Activated T-cell treated with anti-CD3 and anti-CD28 coated beads, Interleukin-2, amount 50 U/mL, for 24 hours (primary cell): ENCODE results near the gene SUSD5.

Source experiments
- DNase-seq: peaks from one replicate; pipeline ENCODE4 v3.0.0-alpha.2; 2020
- H3K27ac Mint-ChIP-seq: 2 replicates; pipeline ENCODE4 v1.8.0; 2020; ENCODE audit warnings: mild to moderate bottlenecking, mixed read lengths
- H3K27me3 Mint-ChIP-seq: 2 replicates; pipeline ENCODE4 v1.8.0; 2020; ENCODE audit warnings: mixed read lengths
- H3K36me3 Mint-ChIP-seq: 2 replicates; pipeline ENCODE4 v1.8.0; 2020; ENCODE audit warnings: low read depth, mixed read lengths
- H3K4me1 Mint-ChIP-seq: 2 replicates; pipeline ENCODE4 v1.8.0; 2020; ENCODE audit warnings: low read depth, mixed read lengths
- H3K4me3 Mint-ChIP-seq: 2 replicates; pipeline ENCODE4 v1.8.0; 2020; ENCODE audit warnings: mild to moderate bottlenecking, moderate library complexity, mixed read lengths
- H3K9me3 Mint-ChIP-seq: 2 replicates; pipeline ENCODE4 v1.8.0; 2020; ENCODE audit warnings: mixed read lengths

The SUSD5 gene

DNA sequence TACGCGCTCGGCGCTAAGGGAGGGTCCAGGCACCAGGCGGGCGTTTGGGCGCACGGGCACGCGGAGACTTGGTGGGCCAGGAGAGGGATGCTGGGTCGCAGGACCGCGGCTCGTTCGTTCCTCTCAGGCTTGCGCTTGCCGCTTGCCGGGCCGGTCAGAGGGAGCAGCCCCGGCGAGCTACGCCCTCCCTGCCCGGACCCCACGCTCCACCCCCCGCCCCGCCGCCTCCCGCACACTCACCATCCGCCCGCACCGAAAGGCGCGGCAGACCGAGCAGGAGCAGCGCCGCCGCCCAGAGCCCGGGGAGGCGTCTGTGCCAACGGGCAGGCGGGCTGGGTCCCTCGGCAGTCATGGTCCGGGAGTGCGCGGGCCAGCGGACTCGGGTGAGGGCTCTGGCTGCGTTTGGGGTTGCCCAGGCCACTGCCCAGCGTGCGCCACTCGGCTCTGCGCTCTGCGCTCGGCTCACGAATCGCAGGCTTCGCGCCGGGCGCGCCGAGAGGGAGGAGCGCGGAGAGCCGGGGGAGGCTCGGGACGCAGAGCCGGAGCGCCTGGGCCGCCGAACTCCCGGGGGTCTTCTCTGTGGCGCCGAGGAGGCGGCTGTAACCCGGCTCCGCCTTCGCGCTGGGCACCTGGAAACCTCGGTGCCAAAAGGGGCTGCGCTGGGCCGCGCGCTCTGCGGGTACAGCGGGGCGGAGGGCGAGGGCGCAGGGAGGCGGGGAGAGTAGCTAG is at the start of gene SUSD5:
SUSD5 (minus strand) TSS at position 365 of the 729 bp plus-strand sequence; CDS start at position 352, 13 bp downstream.
- Mint-ChIP-seq H3K27me3 (peaks cover 63% of the 10 kb centered on the region), H3K27ac (no peak within 1 kb of the TSS), H3K4me3 (peak within 1 kb of the TSS; percentile 6), H3K9me3 (no peaks in the 10 kb centered on the region), H3K36me3 (no peaks in the 10 kb centered on the region), H3K4me1 (peaks cover 8% of the 10 kb centered on the region)
- peak; percentile 31 for DNase-seq

GRCh38 chr3:33260104-33260503 is 41.5 kb upstream of the SUSD5 start:
- Mint-ChIP-seq H3K4me1 (no peaks in the 10 kb centered on the region), H3K4me3 (no peak overlapping the region), H3K36me3 (no peaks in the 10 kb centered on the region), H3K9me3 (no peaks in the 10 kb centered on the region), H3K27ac (no peak overlapping the region), H3K27me3 (no peaks in the 10 kb centered on the region)
- no peak for DNase-seq

- Mint-ChIP-seq H3K4me1 (no peaks in the 10 kb centered on the region), H3K9me3 (no peaks in the 10 kb centered on the region), H3K4me3 (no peak overlapping the region), H3K36me3 (no peaks in the 10 kb centered on the region), H3K27me3 (peaks cover 5% of the 10 kb centered on the region), H3K27ac (no peak overlapping the region)
- DNase-seq = no peak
Measured at GRCh38 chr3:33256249-33256648, 37.6 kb upstream of the SUSD5 start.

GRCh38 chr3:33250712-33251111 is 32.1 kb upstream of the SUSD5 start:
- Mint-ChIP-seq H3K9me3 (no peaks in the 10 kb centered on the region), H3K27me3 (peaks cover 12% of the 10 kb centered on the region), H3K36me3 (no peaks in the 10 kb centered on the region), H3K4me1 (no peaks in the 10 kb centered on the region), H3K4me3 (no peak overlapping the region), H3K27ac (no peak overlapping the region)
- DNase-seq = no peak

GRCh38 chr3:33246786-33247185 is 28.2 kb upstream of the SUSD5 start:
- no peak for DNase-seq
- H3K27me3 Mint-ChIP-seq = peaks cover 12% of the 10 kb centered on the region
- no peak overlapping the region for H3K4me3 Mint-ChIP-seq
- no peak overlapping the region for H3K27ac Mint-ChIP-seq
- H3K9me3 Mint-ChIP-seq = no peaks in the 10 kb centered on the region
- no peaks in the 10 kb centered on the region for H3K4me1 Mint-ChIP-seq
- no peaks in the 10 kb centered on the region for H3K36me3 Mint-ChIP-seq

GRCh38 chr3:33240261-33240660 is 21.7 kb upstream of the SUSD5 start:
- DNase-seq = no peak
- no peaks in the 10 kb centered on the region for H3K36me3 Mint-ChIP-seq
- peaks cover 25% of the 10 kb centered on the region for H3K27me3 Mint-ChIP-seq
- H3K27ac Mint-ChIP-seq = no peak overlapping the region
- peaks cover 2% of the 10 kb centered on the region for H3K9me3 Mint-ChIP-seq
- no peak overlapping the region for H3K4me3 Mint-ChIP-seq
- no peaks in the 10 kb centered on the region for H3K4me1 Mint-ChIP-seq

- no peak overlapping the region for H3K4me3 Mint-ChIP-seq
- no peaks in the 10 kb centered on the region for H3K36me3 Mint-ChIP-seq
- DNase-seq = no peak
- no peaks in the 10 kb centered on the region for H3K4me1 Mint-ChIP-seq
- no peak overlapping the region for H3K27ac Mint-ChIP-seq
- H3K27me3 Mint-ChIP-seq = peaks cover 28% of the 10 kb centered on the region
- H3K9me3 Mint-ChIP-seq = peaks cover 2% of the 10 kb centered on the region
Measured at GRCh38 chr3:33238923-33239322, 20.3 kb upstream of the SUSD5 start.

DNA sequence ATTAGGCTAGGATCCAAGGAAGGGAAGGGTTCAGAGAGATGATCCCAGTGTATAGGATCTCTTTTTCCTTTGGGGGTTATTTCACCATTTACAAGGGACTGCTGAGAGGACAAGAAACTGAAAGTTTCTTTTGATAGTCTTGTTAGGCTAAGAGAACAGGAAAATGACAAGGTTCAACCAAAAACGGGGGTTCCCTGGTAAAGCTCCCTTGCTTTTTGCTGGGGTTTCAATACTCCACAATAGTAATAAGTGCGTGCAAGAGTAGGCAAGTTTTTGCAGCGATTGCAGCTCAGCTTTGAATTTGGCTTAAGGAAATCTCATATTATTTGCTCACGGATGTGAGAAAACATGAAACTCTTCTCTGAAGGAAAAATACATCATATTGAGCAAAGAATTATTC is 18.8 kb upstream of the SUSD5 start:
- Mint-ChIP-seq H3K4me3 (no peak overlapping the region), H3K27me3 (peaks cover 31% of the 10 kb centered on the region), H3K9me3 (peaks cover 2% of the 10 kb centered on the region), H3K27ac (no peak overlapping the region), H3K36me3 (no peaks in the 10 kb centered on the region), H3K4me1 (no peaks in the 10 kb centered on the region)
- no peak for DNase-seq

DNA sequence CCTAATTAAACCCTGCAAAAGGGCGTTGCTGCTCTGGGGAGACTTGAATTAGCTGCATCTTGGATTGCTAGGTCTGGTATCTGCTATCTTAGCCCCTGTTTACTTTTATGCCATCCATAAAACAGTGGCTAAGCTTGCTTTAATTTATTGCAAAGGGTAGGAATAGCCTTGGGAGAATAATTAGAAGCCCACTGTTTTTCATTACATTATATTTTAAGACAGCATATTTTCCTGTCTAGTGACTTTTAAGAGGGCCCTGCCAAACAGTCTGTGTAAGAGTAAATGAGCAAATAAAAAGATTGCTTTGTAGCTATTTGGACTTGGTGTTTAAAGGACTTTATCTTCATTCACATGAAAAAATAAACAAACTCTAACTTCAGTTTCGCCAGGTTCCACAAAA is 17.4 kb upstream of the SUSD5 start:
- Mint-ChIP-seq H3K4me3 (no peak overlapping the region), H3K9me3 (peaks cover 2% of the 10 kb centered on the region), H3K4me1 (no peaks in the 10 kb centered on the region)

GRCh38 chr3:33233884-33234283 is 15.3 kb upstream of the SUSD5 start:
- H3K4me1 Mint-ChIP-seq = no peaks in the 10 kb centered on the region
- H3K27me3 Mint-ChIP-seq = peaks cover 38% of the 10 kb centered on the region
- no peaks in the 10 kb centered on the region for H3K36me3 Mint-ChIP-seq
- no peak for DNase-seq
- H3K9me3 Mint-ChIP-seq = peaks cover 1% of the 10 kb centered on the region
- no peak overlapping the region for H3K4me3 Mint-ChIP-seq
- H3K27ac Mint-ChIP-seq = no peak overlapping the region

More for the DNA sequence above, 17.4 kb upstream of the SUSD5 start:
- Mint-ChIP-seq H3K27me3 (peaks cover 32% of the 10 kb centered on the region), H3K27ac (no peak overlapping the region), H3K36me3 (no peaks in the 10 kb centered on the region)
- DNase-seq = no peak

DNA sequence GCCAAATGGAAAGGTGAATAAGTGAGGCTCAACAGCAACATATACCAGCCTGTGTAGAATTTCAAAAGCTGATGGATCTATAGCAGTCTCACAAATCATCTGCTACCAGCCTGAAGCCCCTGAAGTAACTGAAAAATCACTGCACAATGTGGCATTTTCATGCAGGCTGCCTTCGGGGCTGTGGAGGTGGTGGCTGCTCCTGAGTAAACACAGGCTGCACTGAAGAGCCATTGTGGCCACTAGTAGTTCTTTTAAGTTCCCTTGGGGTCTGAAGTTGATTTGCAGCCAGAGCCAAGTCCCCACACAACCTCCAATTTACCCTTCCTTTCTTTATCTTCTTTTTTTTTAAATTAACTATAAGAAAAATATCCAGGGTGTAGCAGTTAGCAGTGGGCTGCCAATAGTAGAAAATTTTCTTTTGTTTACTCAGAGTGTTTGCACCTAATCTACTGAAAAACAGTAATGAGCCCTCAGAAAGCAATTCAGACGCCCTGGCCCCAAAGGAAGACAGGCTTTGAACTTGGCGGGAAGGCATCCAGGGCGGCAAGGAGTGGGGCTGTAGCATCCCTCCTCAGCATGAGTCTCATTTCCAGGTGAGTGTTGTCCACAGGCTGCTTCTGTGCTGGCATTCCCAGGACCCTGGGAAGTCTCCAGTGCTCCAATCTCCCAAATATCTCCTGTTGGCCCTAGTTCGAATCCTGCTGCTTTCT is 13.3 kb upstream of the SUSD5 start:
- no peak for DNase-seq
- Mint-ChIP-seq H3K27me3 (peaks cover 40% of the 10 kb centered on the region), H3K4me3 (no peak overlapping the region), H3K36me3 (no peaks in the 10 kb centered on the region), H3K27ac (no peak overlapping the region), H3K9me3 (no peaks in the 10 kb centered on the region), H3K4me1 (no peaks in the 10 kb centered on the region)

DNA sequence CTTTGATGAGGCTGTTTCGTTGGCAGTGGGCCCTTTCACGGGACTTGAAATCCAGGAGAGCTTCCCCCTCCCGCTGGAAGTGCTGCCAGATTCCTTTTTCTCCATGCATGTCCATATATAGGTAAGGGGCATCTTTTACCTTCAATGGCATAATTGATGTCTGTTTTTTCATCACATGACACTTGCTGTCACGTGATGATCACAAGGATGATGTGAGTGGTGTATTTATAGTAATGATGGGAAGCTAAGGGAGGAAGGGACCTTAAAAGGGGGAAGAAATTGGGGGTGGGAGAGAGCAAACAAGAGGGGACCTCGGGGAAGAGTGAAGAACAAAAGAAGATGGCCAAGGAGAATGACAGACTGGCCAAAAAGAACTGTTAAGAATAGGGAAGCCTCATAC is 11.3 kb upstream of the SUSD5 start:
- Mint-ChIP-seq H3K4me1 (no peaks in the 10 kb centered on the region), H3K27me3 (peaks cover 29% of the 10 kb centered on the region), H3K4me3 (no peak overlapping the region), H3K36me3 (no peaks in the 10 kb centered on the region), H3K9me3 (no peaks in the 10 kb centered on the region), H3K27ac (no peak overlapping the region)
- no peak for DNase-seq

GRCh38 chr3:33229066-33229465 is 10.5 kb upstream of the SUSD5 start:
- Mint-ChIP-seq H3K4me3 (no peak overlapping the region), H3K27me3 (peaks cover 29% of the 10 kb centered on the region), H3K27ac (no peak overlapping the region), H3K36me3 (no peaks in the 10 kb centered on the region), H3K9me3 (no peaks in the 10 kb centered on the region), H3K4me1 (no peaks in the 10 kb centered on the region)
- no peak for DNase-seq

- Mint-ChIP-seq H3K4me3 (no peak overlapping the region), H3K9me3 (no peaks in the 10 kb centered on the region), H3K4me1 (peaks cover 8% of the 10 kb centered on the region)
Measured at GRCh38 chr3:33221241-33221640, 2.6 kb upstream of the SUSD5 start.

DNA sequence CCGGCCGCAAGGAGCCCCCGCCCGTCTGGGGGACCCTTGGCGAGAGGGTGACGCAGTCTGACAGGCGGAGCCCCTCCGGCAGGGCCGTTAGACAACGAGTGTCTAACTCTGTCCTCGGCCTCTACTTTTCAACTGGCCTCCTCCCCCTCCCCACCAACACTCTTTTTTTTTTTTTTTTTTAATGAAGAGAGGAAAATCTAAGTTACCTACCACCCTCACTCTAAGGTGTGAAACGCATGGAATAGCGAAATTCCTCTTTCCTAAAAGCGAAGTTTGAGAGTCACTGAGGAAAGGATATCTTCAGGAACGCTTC is 521 bp upstream of the SUSD5 start:
- H3K27ac Mint-ChIP-seq = no peak overlapping the region
- no peak overlapping the region for H3K4me3 Mint-ChIP-seq
- H3K27me3 Mint-ChIP-seq = peaks cover 61% of the 10 kb centered on the region
- no peaks in the 10 kb centered on the region for H3K9me3 Mint-ChIP-seq
- H3K4me1 Mint-ChIP-seq = peaks cover 8% of the 10 kb centered on the region
- no peak for DNase-seq
- no peaks in the 10 kb centered on the region for H3K36me3 Mint-ChIP-seq

More at GRCh38 chr3:33221241-33221640, 2.6 kb upstream of the SUSD5 start:
- no peak for DNase-seq
- peaks cover 44% of the 10 kb centered on the region for H3K27me3 Mint-ChIP-seq
- no peaks in the 10 kb centered on the region for H3K36me3 Mint-ChIP-seq
- H3K27ac Mint-ChIP-seq = no peak overlapping the region
